M059J (cell line): Measurements from ENCODE around the gene ADCY5. TPM values are rescaled to one million over a fixed set of nuclear protein-coding genes. Genes with fewer than 3 reads are reported as not detected.

Source experiments
- DNase-seq: peaks from one replicate; pipeline ENCODE4 v3.0.0-alpha.2; 2012; ENCODE audit warnings: low read depth
- total RNA-seq: library from RNA; depleted of rRNA; stranded (reverse); fragments of >200 nt; shearing (Covaris generic); gene quantifications from 2 replicates; pipeline ENCODE4 v1.2.3, GENCODE V29; 2014

The ADCY5 gene
- total RNA-seq, 1 experiment from 2014 or later, result not detected

- peak; percentile 71 for DNase-seq
These were observed 162.4 kb downstream of the ADCY5 start for GRCh38 chr3:123286308-123287023.

GRCh38 chr3:123285931-123286307 lies 163.0 kb downstream of the ADCY5 start:
- no peak for DNase-seq

- no peak for DNase-seq
These were observed 163.4 kb downstream of the ADCY5 start for GRCh38 chr3:123285479-123285878.

GRCh38 chr3:123285066-123285465 lies 163.8 kb downstream of the ADCY5 start:
- DNase-seq, result peak; percentile 87

- no peak for DNase-seq
These were observed 164.4 kb downstream of the ADCY5 start for GRCh38 chr3:123284399-123285010.

GRCh38 chr3:123283657-123284398 lies 165.1 kb downstream of the ADCY5 start:
- DNase-seq, result no peak

- no peak for DNase-seq
These were observed 165.8 kb downstream of the ADCY5 start for GRCh38 chr3:123283074-123283473.

- DNase-seq, result no peak
These were observed 166.4 kb downstream of the ADCY5 start for GRCh38 chr3:123282461-123282860.

- no peak for DNase-seq
These were observed 167.0 kb downstream of the ADCY5 start for GRCh38 chr3:123281929-123282328.

GRCh38 chr3:123281406-123281805 lies 167.5 kb downstream of the ADCY5 start:
- no peak for DNase-seq

- no peak for DNase-seq
These were observed 169.8 kb downstream of the ADCY5 start for GRCh38 chr3:123279121-123279520.

GRCh38 chr3:123278446-123278845 lies 170.4 kb downstream of the ADCY5 start:
- no peak for DNase-seq

GRCh38 chr3:123277106-123277505 lies 171.8 kb downstream of the ADCY5 start:
- no peak for DNase-seq

- no peak for DNase-seq
These were observed 172.4 kb downstream of the ADCY5 start for GRCh38 chr3:123276346-123277006.

GRCh38 chr3:123275691-123276090 lies 173.2 kb downstream of the ADCY5 start:
- peak; percentile 9 for DNase-seq

GRCh38 chr3:123272547-123272946 lies 176.3 kb downstream of the ADCY5 start:
- peak; percentile 50 for DNase-seq

- no peak for DNase-seq
These were observed 177.3 kb downstream of the ADCY5 start for GRCh38 chr3:123271466-123272159.

- no peak for DNase-seq
These were observed 178.1 kb downstream of the ADCY5 start for GRCh38 chr3:123270818-123271217.

- DNase-seq, result no peak
These were observed 181.1 kb downstream of the ADCY5 start for GRCh38 chr3:123267821-123268220.

GRCh38 chr3:123263941-123264340 lies 184.9 kb downstream of the ADCY5 start:
- DNase-seq, result no peak

- no peak for DNase-seq
These were observed 186.0 kb downstream of the ADCY5 start for GRCh38 chr3:123262868-123263267.

- DNase-seq, result no peak
These were observed 186.7 kb downstream of the ADCY5 start for GRCh38 chr3:123262226-123262625.
